Esophagus squamous epithelium (tissue), 4 donors: Measurements from ENCODE around the gene CEP112.

Experiments used
- POLR2A ChIP-seq, 4 donors: fragments of 450-650 bp; IDR thresholded peaks; one replicate each; pipeline ENCODE4 v1.6.1; 2017; ENCODE audit warnings: antibody characterized with exemption in 4 of 4, mild to moderate bottlenecking in 4 of 4, moderate library complexity in 3 of 4
- TF ChIP-seq, protein P1 (sequence below), 6 experiments: fragments of 450-650 bp in 4 of 6; fragments of 200-600 bp in 2 of 6; sonication (generic) in 2 of 6; IDR thresholded peaks; one replicate each; pipeline ENCODE4 v1.5.1; 2016 to 2019; ENCODE audit warnings: antibody characterized with exemption in 6 of 6, mild to moderate bottlenecking in 4 of 6, moderate library complexity in 4 of 6

DNA sequence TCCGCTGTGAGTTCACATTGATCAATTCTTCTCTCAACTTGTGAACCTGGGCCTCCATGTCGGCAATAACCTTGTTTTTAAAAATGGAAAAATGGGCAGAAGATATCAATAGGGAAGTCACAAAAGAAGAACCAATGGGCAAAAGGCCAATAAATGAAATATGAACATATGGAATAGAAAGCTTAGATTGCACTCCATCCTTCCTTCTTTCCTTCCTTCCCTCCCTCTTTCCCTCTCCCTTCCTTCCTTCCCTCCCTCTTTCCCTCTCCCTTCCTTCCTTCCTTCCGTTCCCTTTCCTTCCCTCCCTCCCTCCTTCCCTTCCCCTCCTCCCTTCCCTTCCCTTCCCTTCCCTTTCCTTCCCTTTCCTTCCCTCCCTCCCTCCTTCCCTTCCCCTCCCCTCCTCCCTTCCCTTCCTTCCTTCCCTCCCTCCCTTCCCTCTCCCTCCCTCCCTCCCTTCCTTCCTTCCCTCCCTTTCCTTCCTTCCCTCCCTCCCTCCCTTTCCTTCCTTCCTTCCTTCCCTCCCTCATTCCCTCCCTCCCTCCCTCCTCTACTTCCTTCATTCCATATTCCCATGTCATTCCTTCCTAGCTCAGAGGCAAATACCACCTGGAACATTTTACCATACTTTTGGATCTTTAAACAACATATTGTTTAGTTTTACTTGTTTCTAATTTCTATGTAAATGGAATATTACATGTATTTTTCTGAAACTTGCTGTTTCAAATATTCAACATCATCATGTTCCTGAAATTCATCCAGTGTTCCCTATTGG is 339.8 kb downstream of the CEP112 start:
- TF ChIP-seq, protein P1, sequence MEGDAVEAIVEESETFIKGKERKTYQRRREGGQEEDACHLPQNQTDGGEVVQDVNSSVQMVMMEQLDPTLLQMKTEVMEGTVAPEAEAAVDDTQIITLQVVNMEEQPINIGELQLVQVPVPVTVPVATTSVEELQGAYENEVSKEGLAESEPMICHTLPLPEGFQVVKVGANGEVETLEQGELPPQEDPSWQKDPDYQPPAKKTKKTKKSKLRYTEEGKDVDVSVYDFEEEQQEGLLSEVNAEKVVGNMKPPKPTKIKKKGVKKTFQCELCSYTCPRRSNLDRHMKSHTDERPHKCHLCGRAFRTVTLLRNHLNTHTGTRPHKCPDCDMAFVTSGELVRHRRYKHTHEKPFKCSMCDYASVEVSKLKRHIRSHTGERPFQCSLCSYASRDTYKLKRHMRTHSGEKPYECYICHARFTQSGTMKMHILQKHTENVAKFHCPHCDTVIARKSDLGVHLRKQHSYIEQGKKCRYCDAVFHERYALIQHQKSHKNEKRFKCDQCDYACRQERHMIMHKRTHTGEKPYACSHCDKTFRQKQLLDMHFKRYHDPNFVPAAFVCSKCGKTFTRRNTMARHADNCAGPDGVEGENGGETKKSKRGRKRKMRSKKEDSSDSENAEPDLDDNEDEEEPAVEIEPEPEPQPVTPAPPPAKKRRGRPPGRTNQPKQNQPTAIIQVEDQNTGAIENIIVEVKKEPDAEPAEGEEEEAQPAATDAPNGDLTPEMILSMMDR (IDR thresholded peaks at IDR 0.05) = no peak
- TF ChIP-seq POLR2A (IDR thresholded peaks at IDR 0.05) = no peak
